ENCODE data around the gene MSI2. TPM values are rescaled to one million over a fixed set of nuclear protein-coding genes. Genes with fewer than 3 reads are reported as not detected.

MSI2 gene
- total RNA-seq, 1 donor from 2014 or later = 140 TPM

DNA sequence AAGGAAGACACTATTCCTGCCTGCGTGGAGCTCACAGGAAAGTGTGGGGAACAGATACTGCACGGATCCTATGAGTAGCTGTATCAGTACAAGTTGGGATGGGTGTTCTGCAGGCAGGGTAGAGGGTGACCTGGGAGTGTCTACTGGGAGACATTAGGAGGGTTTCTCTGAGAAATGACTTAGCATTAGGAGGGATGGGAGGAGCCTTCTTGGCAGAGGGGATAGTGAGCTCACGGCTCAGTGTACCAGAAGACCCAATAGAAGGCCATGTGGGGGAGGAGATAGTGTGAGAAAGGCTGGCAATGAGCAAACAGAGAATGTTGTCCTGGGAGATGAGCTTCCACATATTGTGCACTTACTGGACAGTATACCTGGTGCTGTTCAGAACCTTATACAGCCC lies 109.1 kb downstream of the MSI2 start:
- H3K4me3 Mint-ChIP-seq = peak overlapping the region; percentile 18
- H3K4me1 Mint-ChIP-seq = peaks cover 59% of the 10 kb centered on the region
- DNase-seq (ENCODE audit: low read depth, low spot score) = no peak
- H3K27ac Mint-ChIP-seq (ENCODE audit: unreplicated experiment) = no peak overlapping the region
- peaks cover 3% of the 10 kb centered on the region for H3K36me3 Mint-ChIP-seq (ENCODE audit: low read depth)
- H3K9me3 Mint-ChIP-seq = peaks cover 3% of the 10 kb centered on the region
- no peaks in the 10 kb centered on the region for H3K27me3 Mint-ChIP-seq (ENCODE audit: low read depth)
- TF ChIP-seq, protein P1, sequence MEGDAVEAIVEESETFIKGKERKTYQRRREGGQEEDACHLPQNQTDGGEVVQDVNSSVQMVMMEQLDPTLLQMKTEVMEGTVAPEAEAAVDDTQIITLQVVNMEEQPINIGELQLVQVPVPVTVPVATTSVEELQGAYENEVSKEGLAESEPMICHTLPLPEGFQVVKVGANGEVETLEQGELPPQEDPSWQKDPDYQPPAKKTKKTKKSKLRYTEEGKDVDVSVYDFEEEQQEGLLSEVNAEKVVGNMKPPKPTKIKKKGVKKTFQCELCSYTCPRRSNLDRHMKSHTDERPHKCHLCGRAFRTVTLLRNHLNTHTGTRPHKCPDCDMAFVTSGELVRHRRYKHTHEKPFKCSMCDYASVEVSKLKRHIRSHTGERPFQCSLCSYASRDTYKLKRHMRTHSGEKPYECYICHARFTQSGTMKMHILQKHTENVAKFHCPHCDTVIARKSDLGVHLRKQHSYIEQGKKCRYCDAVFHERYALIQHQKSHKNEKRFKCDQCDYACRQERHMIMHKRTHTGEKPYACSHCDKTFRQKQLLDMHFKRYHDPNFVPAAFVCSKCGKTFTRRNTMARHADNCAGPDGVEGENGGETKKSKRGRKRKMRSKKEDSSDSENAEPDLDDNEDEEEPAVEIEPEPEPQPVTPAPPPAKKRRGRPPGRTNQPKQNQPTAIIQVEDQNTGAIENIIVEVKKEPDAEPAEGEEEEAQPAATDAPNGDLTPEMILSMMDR (conservative IDR thresholded peaks at IDR 0.05) = no peak

DNA sequence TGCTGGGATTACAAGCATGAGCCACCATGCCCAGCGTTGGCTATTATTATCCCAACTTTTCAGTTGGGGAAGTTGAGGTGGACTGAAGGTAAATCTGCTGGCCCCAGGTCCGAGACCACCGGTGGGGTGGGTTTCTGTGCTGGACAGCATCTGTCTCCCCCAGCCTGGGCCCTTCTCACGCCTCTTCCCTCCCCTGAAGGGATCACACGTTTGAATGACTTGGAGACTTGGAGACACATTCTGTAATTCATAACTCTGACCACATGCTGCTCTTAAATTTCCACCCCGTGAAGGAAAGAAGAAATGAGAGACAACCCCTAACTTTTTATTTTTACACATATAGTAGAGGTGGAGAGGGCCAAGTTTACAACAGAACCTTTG lies 109.8 kb downstream of the MSI2 start:
- H3K9me3 Mint-ChIP-seq = peaks cover 3% of the 10 kb centered on the region
- DNase-seq (ENCODE audit: low read depth, low spot score) = no peak
- TF ChIP-seq, protein P1 (conservative IDR thresholded peaks at IDR 0.05) = no peak
- H3K4me3 Mint-ChIP-seq = no peak overlapping the region
- H3K27me3 Mint-ChIP-seq (ENCODE audit: low read depth) = no peaks in the 10 kb centered on the region
- H3K27ac Mint-ChIP-seq (ENCODE audit: unreplicated experiment) = peak overlapping the region; percentile 10
- H3K4me1 Mint-ChIP-seq = peaks cover 66% of the 10 kb centered on the region
- peaks cover 3% of the 10 kb centered on the region for H3K36me3 Mint-ChIP-seq (ENCODE audit: low read depth)

DNA sequence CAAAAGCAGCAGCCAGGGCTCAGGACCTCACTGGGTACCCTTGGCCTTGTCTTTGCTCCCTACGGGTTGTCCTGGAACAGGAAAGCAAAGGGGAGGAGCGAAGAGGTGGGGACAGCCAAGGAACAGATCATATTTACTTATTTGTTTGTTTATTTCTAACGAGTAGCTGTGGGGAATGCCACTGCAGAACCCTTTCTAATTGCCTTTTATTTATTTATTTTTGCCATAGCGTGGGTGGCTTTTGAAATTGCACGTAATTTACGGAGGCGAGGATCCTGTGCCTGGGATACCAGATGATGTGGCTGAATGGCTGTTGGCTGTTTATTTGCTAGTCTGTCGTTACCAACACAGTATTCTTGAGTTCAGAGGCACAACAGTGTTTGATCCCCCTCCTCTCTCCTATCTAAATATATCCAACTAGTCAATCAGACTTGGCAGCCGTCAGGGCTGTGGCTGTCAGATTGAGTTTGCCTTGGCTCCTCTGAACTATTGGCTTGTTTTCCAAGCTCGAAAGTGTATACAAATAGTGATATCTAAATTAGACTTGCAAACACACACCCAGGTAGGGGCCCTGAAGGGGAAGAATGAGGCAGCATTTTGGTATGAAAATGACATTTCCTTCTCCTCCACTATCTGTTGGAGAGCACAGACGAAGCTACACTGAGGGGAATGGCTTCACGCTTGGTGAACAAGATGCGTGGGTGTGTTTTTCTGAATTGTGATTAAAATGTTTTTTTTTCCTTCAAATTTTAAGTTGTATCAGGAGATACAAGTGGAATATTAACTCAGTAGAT lies 110.4 kb downstream of the MSI2 start:
- TF ChIP-seq, protein P1 (conservative IDR thresholded peaks at IDR 0.05) = no peak
- peak overlapping the region; percentile 10 for H3K27ac Mint-ChIP-seq (ENCODE audit: unreplicated experiment)
- peaks cover 3% of the 10 kb centered on the region for H3K9me3 Mint-ChIP-seq
- DNase-seq (ENCODE audit: low read depth, low spot score) = no peak
- no peaks in the 10 kb centered on the region for H3K27me3 Mint-ChIP-seq (ENCODE audit: low read depth)
- H3K4me1 Mint-ChIP-seq = peaks cover 66% of the 10 kb centered on the region
- no peak overlapping the region for H3K4me3 Mint-ChIP-seq
- peaks cover 3% of the 10 kb centered on the region for H3K36me3 Mint-ChIP-seq (ENCODE audit: low read depth)

DNA sequence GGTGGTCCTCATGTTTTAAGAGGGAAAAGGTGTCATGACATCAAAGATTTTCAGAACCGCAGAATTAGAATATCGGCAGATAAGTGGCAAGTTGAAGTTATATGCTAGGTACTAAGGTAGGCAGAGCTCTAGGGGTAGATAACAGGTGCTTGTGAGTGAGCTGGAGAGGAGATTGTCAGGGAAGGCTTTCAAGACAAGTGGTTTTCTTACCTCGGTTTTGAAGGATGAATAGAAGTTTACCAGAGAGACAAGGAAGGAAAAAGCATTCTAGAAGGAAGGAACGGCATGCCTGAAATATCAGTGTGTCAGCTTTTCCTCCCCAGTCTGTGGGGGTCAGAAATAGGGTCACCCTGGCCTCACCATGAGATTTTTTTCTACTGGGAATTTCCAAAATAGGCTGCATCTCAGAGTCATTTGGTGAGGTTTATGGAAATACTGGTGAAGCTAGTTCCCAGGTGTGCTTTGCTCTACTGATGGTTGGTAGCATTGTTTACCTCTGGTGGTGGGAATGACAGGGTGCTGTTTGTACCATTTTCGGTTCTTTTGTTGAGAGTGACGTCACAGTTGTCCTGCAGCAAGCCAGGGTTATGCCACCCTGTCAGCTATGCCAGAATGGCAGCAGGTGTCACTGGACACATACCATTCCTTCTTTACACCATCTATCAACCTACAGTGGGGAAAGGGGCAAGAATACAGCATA lies 112.5 kb downstream of the MSI2 start:
- no peak overlapping the region for H3K27ac Mint-ChIP-seq (ENCODE audit: unreplicated experiment)
- no peaks in the 10 kb centered on the region for H3K27me3 Mint-ChIP-seq (ENCODE audit: low read depth)
- TF ChIP-seq, protein P1 (conservative IDR thresholded peaks at IDR 0.05) = no peak
- H3K4me3 Mint-ChIP-seq = no peak overlapping the region
- no peak for DNase-seq (ENCODE audit: low read depth, low spot score)
- peaks cover 56% of the 10 kb centered on the region for H3K4me1 Mint-ChIP-seq
- peaks cover 6% of the 10 kb centered on the region for H3K9me3 Mint-ChIP-seq
- peaks cover 19% of the 10 kb centered on the region for H3K36me3 Mint-ChIP-seq (ENCODE audit: low read depth)

DNA sequence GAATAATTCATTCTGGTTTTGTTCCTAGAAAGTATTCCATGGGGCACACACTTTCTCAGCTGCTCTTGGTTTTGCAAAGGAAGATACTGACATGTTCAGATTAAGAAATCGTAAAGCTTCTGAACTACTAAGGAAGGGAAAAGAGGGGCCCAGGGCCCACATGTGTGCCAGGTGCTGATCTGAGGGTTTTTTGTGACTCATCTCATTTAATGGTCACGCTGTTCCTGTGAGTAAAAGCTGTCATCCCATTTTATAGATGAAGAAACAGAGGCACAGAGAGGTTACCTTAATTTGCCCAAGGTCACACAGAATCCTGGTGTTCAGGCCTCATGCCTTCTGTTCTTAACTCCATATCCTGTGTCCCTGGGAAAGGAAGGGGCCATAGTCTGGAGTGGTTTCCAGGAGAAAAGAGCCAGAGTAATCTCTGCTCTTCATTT lies 113.2 kb downstream of the MSI2 start:
- Mint-ChIP-seq H3K27me3 (ENCODE audit: low read depth) (no peaks in the 10 kb centered on the region), H3K36me3 (ENCODE audit: low read depth) (peaks cover 22% of the 10 kb centered on the region), H3K4me3 (no peak overlapping the region), H3K4me1 (peaks cover 50% of the 10 kb centered on the region), H3K9me3 (peaks cover 8% of the 10 kb centered on the region), H3K27ac (ENCODE audit: unreplicated experiment) (no peak overlapping the region)
- no peak for DNase-seq (ENCODE audit: low read depth, low spot score)
- TF ChIP-seq, protein P1 (conservative IDR thresholded peaks at IDR 0.05) = no peak

Data from neural crest cell (in vitro differentiated cells).